ENCODE results near the gene TMEM121B. TPM values are rescaled to one million over a fixed set of nuclear protein-coding genes. Genes with fewer than 3 reads are reported as not detected.
A peak's percentile ranks its signal among the peaks of the same experiment; 100 is the strongest.

Gene TMEM121B
- total RNA-seq, 3 donors from 2014 or later: 0.09 to 0.58 (median 0.54) TPM

DNA sequence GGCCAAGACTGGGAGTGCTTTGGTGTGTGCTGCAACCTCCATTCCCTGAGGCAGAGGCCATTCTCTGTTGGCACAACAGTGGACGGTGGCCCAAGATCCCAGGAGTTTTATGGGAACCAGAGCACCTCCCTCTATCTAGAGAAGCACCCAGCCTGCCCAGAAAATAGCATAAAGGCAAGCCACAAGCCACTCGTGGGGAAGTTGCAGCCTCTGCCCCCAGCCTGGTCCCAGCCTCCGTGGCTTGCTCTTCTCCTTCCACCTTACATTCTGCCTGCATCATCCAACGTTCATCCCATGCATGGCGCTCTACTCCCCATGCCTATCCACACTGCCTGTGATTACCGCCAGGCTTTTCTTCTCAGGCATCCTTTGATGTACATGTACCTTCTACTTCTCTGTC lies 20.5 kb downstream of the TMEM121B start:
- ATAC-seq (no peak), DNase-seq (no peak)
- Histone ChIP-seq H3K36me3 (ENCODE audit: low read depth) (peaks cover 4% of the 10 kb centered on the region), H3K4me1 (ENCODE audit: low read depth) (peaks cover 2% of the 10 kb centered on the region), H3K4me3 (no peak overlapping the region), H3K9me3 (no peaks in the 10 kb centered on the region)
- intact Hi-C loops (cut with DNase I, micrococcal nuclease): no loop called here
- no peak for TF ChIP-seq CTCF (IDR thresholded peaks at IDR 0.05)

GRCh38 chr22:17098379-17098819 lies 22.8 kb downstream of the TMEM121B start:
- H3K4me3 ChIP-seq: no peak overlapping the region
- H3K36me3 ChIP-seq (ENCODE audit: low read depth): peaks cover 4% of the 10 kb centered on the region
- intact Hi-C loops (cut with DNase I, micrococcal nuclease): no loop called here
- no peaks in the 10 kb centered on the region for H3K9me3 ChIP-seq
- ATAC-seq (peak; percentile 60), DNase-seq (no peak)
- peaks cover 2% of the 10 kb centered on the region for H3K4me1 ChIP-seq (ENCODE audit: low read depth)
- TF ChIP-seq CTCF (IDR thresholded peaks at IDR 0.05): no peak

- intact Hi-C loops (cut with DNase I, micrococcal nuclease): no loop called here
- ATAC-seq (no peak), DNase-seq (no peak)
- peaks cover 4% of the 10 kb centered on the region for H3K36me3 ChIP-seq (ENCODE audit: low read depth)
- no peak for TF ChIP-seq CTCF (IDR thresholded peaks at IDR 0.05)
- H3K9me3 ChIP-seq: no peaks in the 10 kb centered on the region
- no peak overlapping the region for H3K4me3 ChIP-seq
- peaks cover 2% of the 10 kb centered on the region for H3K4me1 ChIP-seq (ENCODE audit: low read depth)
Measured at GRCh38 chr22:17097701-17098100, 23.5 kb downstream of the TMEM121B start.

DNA sequence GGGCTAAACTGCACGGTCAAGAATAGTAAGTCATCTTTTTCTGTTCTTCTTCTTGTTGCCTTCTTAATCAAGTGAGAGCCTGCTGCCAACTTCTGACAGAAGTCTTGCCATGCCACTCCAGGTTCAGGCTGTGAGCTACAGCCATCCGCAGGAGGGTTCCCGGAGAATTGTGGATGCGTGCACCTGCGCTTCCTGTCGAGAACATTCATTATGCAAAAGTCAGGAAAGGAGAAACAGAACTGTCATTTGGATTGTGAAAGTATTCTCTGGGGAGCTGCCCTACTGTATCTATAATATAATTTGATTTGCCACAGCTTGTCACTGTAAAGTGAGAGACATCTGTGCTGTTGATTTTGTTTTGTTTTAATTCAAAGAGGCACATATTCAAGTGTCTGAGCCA lies 24.1 kb downstream of the TMEM121B start:
- DNase-seq: no peak
- H3K36me3 ChIP-seq (ENCODE audit: low read depth): peaks cover 4% of the 10 kb centered on the region

GRCh38 chr22:17096071-17096470 lies 25.1 kb downstream of the TMEM121B start:
- Histone ChIP-seq H3K4me1 (ENCODE audit: low read depth) (peaks cover 2% of the 10 kb centered on the region), H3K4me3 (no peak overlapping the region), H3K9me3 (no peaks in the 10 kb centered on the region), H3K36me3 (ENCODE audit: low read depth) (peaks cover 4% of the 10 kb centered on the region)
- ATAC-seq: no peak
- intact Hi-C loops (cut with DNase I, micrococcal nuclease): no loop called here
- TF ChIP-seq CTCF (IDR thresholded peaks at IDR 0.05): no peak
- no peak for DNase-seq

More for the DNA sequence above, 24.1 kb downstream of the TMEM121B start:
- Histone ChIP-seq H3K4me1 (ENCODE audit: low read depth) (peaks cover 2% of the 10 kb centered on the region), H3K4me3 (no peak overlapping the region), H3K9me3 (no peaks in the 10 kb centered on the region)
- ATAC-seq: no peak
- no peak for TF ChIP-seq CTCF (IDR thresholded peaks at IDR 0.05)
- intact Hi-C loops (cut with DNase I, micrococcal nuclease): no loop called here

GRCh38 chr22:17095538-17095937 lies 25.6 kb downstream of the TMEM121B start:
- Histone ChIP-seq H3K4me1 (ENCODE audit: low read depth) (no peaks in the 10 kb centered on the region), H3K9me3 (no peaks in the 10 kb centered on the region), H3K36me3 (ENCODE audit: low read depth) (peaks cover 4% of the 10 kb centered on the region), H3K4me3 (no peak overlapping the region)
- ATAC-seq (no peak), DNase-seq (no peak)
- intact Hi-C loops (cut with DNase I, micrococcal nuclease): no loop called here
- TF ChIP-seq CTCF (IDR thresholded peaks at IDR 0.05): no peak

Measured in mucosa of descending colon (tissue), 3 donors.